GM13976 (cell line): ENCODE measurements around the gene TNP1.

Experiments
- DNase-seq: peaks from one replicate; pipeline ENCODE4 v3.0.0; 2012; ENCODE audit warnings: low spot score
- CTCF ChIP-seq: IDR thresholded peaks from 2 replicates; pipeline ENCODE4 v1.5.1; 2012; ENCODE audit warnings: borderline replicate concordance, mild to moderate bottlenecking; ENCODE audit not compliant: insufficient read depth; ENCODE audit errors: extremely low read depth, missing control alignments, control extremely low read depth
- in situ Hi-C: fragments of 300-500 bp; cut with MboI; formaldehyde crosslinking; loops from one replicate; pipeline ENCODE4 v1.12.0; 2022; ENCODE audit warnings: low sequenced_read_pairs, mixed read lengths, inconsistent platforms; ENCODE audit not compliant: unreplicated experiment

TNP1 gene

GRCh38 chr2:216837740-216838139 lies 22.1 kb downstream of the TNP1 start:
- no peak for DNase-seq
- TF ChIP-seq CTCF, result no peak
- in situ Hi-C loops, result no loop called here

GRCh38 chr2:216833061-216833460 lies 26.8 kb downstream of the TNP1 start:
- no peak for DNase-seq
- in situ Hi-C loops, result no loop called here
- no peak for TF ChIP-seq CTCF

GRCh38 chr2:216830346-216830745 lies 29.5 kb downstream of the TNP1 start:
- TF ChIP-seq CTCF, result no peak
- no peak for DNase-seq
- in situ Hi-C loops, result no loop called here

- no peak for TF ChIP-seq CTCF
- in situ Hi-C loops, result no loop called here
- no peak for DNase-seq
These were observed 30.3 kb downstream of the TNP1 start for GRCh38 chr2:216829533-216829932.

GRCh38 chr2:216827073-216827720 lies 32.7 kb downstream of the TNP1 start:
- in situ Hi-C loops, result no loop called here
- no peak for TF ChIP-seq CTCF
- DNase-seq, result no peak

- no peak for DNase-seq
- in situ Hi-C loops, result no loop called here
- TF ChIP-seq CTCF, result no peak
These were observed 37.4 kb downstream of the TNP1 start for GRCh38 chr2:216822470-216822869.
